NT2/D1 (cell line): Measurements from ENCODE around the gene RAB31.

Experiments
- SUZ12 ChIP-seq: IDR thresholded peaks from 2 replicates; pipeline ENCODE4 v1.6.1; 2011; ENCODE audit not compliant: insufficient read length, insufficient read depth; ENCODE audit errors: extremely low read depth
- YY1 ChIP-seq: IDR thresholded peaks from 2 replicates; pipeline ENCODE4 v1.6.1; 2011; ENCODE audit not compliant: insufficient read length, insufficient read depth
- ZNF274 ChIP-seq: IDR thresholded peaks from 2 replicates; pipeline ENCODE4 v1.6.1; 2011; ENCODE audit warnings: mild to moderate bottlenecking, low read depth, low read length

DNA sequence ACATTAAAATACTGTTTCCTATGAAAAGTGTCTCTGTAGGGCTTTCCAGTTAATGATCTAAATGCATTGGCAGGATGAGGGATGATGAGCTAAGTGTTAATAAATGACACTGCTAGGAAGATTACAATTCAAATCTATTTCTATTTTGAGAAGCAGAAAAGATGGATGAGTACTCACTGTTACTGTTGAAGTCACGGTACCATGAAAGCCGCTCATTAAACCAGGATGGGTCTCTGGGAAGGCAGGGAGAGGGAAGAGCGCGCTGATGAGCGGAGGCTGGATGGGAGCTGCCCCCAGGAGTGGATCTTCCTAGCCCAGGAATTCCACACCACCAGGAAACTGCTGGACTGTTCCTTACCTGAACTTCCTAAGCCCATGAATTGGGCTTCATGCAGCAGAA, 150.5 kb downstream of the RAB31 start:
- TF ChIP-seq SUZ12 (no peak), ZNF274 (no peak), YY1 (no peak)
